GM12865 (cell line): ENCODE results near the gene CCDC178.

Experiments used
- DNase-seq: peaks from one replicate; pipeline ENCODE4 v3.0.0; 2010; ENCODE audit warnings: low read depth
- H3K4me3 ChIP-seq: 2 replicates; pipeline ENCODE4 v1.5.1; 2011; ENCODE audit warnings: mild to moderate bottlenecking, low read depth, low read length, control low read depth
- TF ChIP-seq, protein P1 (sequence below): IDR thresholded peaks from 2 replicates; pipeline ENCODE4 v1.5.1; 2011; ENCODE audit warnings: low read length, control low read depth, low read depth, inconsistent platforms; ENCODE audit not compliant: insufficient read depth; ENCODE audit errors: missing control alignments

The CCDC178 gene

DNA sequence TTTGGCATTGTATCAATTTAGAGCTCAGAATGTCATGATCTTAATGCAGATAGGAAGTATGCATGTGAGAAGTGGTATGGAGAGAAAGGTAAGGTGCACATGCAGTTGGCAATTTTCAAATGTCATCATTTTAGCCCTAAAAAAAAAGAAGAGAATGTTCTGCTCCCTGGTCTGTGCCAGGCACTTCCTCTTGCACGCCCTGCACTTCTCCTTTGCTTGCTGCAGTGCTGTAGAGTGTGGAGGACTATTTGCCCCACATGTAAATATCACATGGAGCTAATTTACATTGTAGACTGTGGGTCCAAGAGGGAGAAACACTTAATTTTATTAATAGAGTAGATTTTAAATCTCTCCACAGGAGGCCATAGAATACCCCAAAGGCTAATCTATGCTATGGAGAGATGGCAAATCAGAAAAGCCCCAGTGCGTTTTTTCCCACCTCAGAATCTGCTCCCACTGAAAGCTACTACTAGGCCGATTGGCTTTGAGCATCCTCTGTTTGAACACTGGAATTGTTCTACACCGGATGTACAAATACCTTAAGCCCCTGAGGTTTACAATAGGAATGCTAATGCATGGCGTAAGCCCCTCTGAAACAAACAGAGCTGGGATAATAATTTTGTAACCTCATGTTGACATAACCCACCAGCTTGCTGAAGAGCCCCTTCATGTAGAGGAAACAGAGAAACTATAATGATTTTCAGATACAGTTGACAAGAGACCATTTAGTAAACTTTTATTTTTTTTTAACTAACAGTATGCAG is 530.5 kb downstream of the CCDC178 start:
- DNase-seq: no peak
- H3K4me3 ChIP-seq: no peak overlapping the region
- TF ChIP-seq, protein P1, sequence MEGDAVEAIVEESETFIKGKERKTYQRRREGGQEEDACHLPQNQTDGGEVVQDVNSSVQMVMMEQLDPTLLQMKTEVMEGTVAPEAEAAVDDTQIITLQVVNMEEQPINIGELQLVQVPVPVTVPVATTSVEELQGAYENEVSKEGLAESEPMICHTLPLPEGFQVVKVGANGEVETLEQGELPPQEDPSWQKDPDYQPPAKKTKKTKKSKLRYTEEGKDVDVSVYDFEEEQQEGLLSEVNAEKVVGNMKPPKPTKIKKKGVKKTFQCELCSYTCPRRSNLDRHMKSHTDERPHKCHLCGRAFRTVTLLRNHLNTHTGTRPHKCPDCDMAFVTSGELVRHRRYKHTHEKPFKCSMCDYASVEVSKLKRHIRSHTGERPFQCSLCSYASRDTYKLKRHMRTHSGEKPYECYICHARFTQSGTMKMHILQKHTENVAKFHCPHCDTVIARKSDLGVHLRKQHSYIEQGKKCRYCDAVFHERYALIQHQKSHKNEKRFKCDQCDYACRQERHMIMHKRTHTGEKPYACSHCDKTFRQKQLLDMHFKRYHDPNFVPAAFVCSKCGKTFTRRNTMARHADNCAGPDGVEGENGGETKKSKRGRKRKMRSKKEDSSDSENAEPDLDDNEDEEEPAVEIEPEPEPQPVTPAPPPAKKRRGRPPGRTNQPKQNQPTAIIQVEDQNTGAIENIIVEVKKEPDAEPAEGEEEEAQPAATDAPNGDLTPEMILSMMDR: no peak

DNA sequence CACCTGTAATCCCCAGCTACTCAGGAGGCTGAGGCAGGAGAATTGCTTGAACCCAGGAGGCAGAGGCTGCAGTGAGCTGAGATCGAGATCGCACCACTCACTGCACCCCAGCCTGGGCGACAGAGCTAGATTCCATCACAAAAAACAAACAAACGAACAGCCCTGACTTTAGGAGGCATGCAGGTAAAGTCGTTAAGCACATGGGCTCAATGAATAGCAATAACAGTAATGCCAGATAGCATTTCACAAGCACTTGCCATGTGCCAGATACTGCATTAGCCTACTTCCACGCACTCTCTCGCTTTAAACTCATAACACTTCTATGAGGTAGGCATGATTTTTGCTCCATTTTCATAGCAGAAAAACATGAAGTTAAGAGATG is 532.1 kb downstream of the CCDC178 start:
- TF ChIP-seq, protein P1: no peak
- no peak overlapping the region for H3K4me3 ChIP-seq
- no peak for DNase-seq

DNA sequence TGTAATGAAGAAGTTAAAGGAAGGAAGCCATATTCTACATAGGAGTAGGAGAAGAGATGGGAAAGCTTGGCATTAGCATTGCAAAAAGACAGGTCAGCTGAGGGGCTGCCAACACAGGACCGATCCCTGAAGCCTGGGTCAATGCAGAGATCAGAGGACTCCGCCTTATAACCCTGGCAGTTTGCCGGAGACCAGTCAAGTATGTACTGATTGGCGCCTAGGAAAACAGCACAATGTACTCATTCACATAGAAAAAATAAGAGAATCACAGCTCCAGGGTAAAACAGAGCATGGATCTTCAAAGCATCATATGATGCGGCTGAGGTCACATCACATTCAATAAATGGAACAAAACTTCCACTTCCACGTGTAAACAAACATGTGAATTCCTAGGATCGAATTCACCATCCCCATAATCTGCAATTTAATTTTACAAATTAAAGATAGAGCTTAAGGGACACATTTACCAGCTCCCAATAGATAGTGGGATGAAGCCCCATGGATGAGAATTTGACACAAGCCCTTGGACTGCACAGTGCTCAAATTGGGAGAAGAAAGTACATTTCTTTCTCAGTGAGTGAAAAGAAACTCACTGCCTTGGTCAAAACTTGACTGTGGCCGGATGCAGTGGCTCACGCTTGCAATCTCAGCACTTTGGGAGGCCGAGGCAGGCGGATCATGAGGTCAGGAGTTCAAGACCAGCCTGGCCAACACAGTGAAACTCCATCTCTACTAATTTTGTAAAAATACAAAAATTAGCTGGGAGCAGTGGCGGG is 532.7 kb downstream of the CCDC178 start:
- H3K4me3 ChIP-seq: no peak overlapping the region
- no peak for DNase-seq
- TF ChIP-seq, protein P1: no peak

DNA sequence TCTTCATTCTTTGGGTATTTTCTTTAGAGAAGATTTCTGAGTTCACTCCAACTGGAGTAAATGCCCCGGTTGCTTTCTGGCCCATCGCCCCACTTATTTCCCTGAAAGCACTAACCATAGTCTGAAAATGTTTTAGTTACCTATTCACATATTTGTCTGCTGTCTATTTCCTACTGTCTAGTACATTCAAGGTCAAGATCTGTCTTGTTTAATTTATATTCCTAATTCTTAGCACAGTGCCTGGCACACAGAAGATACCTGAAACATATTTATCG is 533.3 kb downstream of the CCDC178 start:
- no peak for DNase-seq
- TF ChIP-seq, protein P1: no peak
- H3K4me3 ChIP-seq: no peak overlapping the region

DNA sequence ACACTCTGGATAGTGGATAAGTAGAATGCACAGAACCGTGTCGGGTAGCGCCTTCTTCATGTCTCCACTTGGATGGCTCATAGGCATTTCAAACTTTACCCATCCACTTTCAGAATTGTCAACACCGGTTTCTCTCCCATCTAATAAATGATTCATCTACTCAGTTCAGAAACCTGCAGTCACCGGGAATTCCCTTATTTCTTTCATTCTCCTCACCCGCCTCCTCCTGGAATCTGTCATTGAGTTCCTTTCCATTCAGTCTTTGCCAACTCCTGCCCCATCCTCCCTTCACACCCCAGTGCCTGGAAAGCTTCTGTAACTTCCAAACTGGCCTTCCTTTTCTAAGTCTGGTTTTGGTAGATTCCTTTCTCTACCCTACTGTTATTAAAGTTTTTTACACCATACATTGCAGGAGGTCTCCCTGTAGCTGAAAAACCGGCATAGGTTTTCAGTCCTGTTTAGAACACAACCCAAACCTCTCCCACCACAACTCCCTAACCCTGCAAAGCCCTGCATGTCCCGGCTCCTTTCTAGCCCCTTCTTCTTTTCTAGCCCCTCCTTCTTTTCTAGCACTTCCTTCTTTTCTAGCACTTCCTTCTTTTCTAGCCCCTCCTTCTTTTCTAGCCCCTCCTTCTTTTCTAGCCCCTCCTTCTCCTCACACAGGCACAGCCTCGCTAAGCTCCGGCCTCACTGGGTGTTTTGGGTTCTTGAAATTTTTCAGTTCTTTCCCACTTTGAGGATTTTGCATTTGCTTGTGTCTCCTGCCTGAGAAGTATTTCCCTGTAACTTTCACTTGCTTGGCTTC is 533.8 kb downstream of the CCDC178 start:
- no peak overlapping the region for H3K4me3 ChIP-seq
- DNase-seq: no peak
- TF ChIP-seq, protein P1: no peak

DNA sequence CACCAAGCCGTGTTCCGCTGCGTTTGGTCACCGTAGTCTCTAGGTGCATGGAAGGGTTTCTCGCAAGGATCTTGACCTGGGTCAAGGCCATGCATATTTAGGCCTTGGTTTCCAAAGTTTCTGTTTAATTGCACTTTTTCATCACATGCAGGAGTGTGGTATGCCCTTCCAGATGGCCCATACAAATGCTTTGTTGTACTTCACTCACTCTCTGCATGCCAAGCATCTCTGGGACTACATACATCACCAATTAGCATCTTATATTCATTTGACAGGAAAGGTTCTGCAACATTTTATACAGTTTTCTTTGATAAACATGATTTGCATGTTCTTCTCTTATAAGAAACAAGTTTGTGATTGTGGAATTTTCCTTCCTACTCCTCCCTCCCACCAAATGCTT is 534.9 kb downstream of the CCDC178 start:
- no peak for DNase-seq
- TF ChIP-seq, protein P1: no peak
- H3K4me3 ChIP-seq: no peak overlapping the region
